Activated B cell treated with CpG ODN at 0.5 μM for 24 hours (primary cell): ENCODE measurements around the gene ARHGEF28. TPM values are rescaled to one million over a fixed set of nuclear protein-coding genes. Genes with fewer than 3 reads are reported as not detected.

Experiments
- ATAC-seq: fragments of 200-7000 bp; cut with Tn5 transposase; one replicate; pipeline ENCODE4 v1.10.0; 2021; ENCODE audit warnings: low read depth, mild to moderate bottlenecking, moderate library complexity
- CTCF ChIA-PET: fragments of 350-600 bp; sonication (Branson Sonifier 250); formaldehyde crosslinking; loops from one replicate; lab custom pipeline; 2021; ENCODE audit warnings: antibody characterized with exemption; lab: Charles Lee
- POLR2A ChIA-PET: fragments of 350-600 bp; sonication (Branson Sonifier 250); formaldehyde crosslinking; loops from one replicate; lab custom pipeline; 2021; ENCODE audit warnings: antibody characterized with exemption; lab: Charles Lee
- DNase-seq: peaks from one replicate; pipeline ENCODE4 v3.0.0; 2022
- H3K27ac Mint-ChIP-seq: one replicate; pipeline ENCODE4 v1.8.0; 2020; ENCODE audit warnings: mixed read lengths
- H3K27me3 Mint-ChIP-seq: one replicate; pipeline ENCODE4 v1.8.0; 2021; ENCODE audit warnings: mixed read lengths
- H3K36me3 Mint-ChIP-seq: one replicate; pipeline ENCODE4 v1.8.0; 2021; ENCODE audit warnings: low read depth, mixed read lengths
- H3K4me1 Mint-ChIP-seq: one replicate; pipeline ENCODE4 v1.8.0; 2021; ENCODE audit warnings: mixed read lengths
- H3K4me3 Mint-ChIP-seq: one replicate; pipeline ENCODE4 v1.8.0; 2020; ENCODE audit warnings: mild to moderate bottlenecking, mixed read lengths
- H3K9me3 Mint-ChIP-seq: one replicate; pipeline ENCODE4 v1.8.0; 2020; ENCODE audit warnings: mixed read lengths
- intact Hi-C: fragments of 100-400 bp; cut with micrococcal nuclease; formaldehyde crosslinking; loops from one replicate; pipeline ENCODE4 v1.15.1; 2024
- total RNA-seq: library from RNA; stranded (reverse); gene quantifications from 2 replicates; pipeline ENCODE4 v1.2.3, GENCODE V29; 2022
- TF ChIP-seq, protein P1 (sequence below): fragments of 200-600 bp; IDR thresholded peaks from one replicate; pipeline ENCODE4 v1.8.0; 2022; ENCODE audit warnings: antibody characterized with exemption, mild to moderate bottlenecking

Gene ARHGEF28
- total RNA-seq, 1 donor from 2014 or later = not detected

DNA sequence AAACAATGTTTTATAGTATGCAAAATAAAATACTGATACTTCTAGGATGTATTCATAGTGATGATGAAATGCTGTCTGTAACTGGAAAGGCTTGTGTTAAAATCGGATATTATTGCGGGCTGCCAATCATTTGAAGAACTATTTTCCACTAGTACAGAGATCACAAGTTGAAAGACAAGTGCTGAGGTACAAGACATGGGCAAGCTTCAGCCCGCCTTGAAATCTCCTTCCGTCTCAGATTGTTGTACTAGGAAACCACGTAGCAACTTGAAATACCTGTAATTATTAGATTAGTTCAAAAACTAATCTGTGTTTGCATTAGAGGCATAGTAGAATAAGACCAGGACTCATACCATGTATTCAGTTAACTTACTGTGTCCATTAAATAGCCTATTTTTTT, 218.2 kb downstream of the ARHGEF28 start:
- H3K36me3 Mint-ChIP-seq = no peaks in the 10 kb centered on the region
- TF ChIP-seq, protein P1, sequence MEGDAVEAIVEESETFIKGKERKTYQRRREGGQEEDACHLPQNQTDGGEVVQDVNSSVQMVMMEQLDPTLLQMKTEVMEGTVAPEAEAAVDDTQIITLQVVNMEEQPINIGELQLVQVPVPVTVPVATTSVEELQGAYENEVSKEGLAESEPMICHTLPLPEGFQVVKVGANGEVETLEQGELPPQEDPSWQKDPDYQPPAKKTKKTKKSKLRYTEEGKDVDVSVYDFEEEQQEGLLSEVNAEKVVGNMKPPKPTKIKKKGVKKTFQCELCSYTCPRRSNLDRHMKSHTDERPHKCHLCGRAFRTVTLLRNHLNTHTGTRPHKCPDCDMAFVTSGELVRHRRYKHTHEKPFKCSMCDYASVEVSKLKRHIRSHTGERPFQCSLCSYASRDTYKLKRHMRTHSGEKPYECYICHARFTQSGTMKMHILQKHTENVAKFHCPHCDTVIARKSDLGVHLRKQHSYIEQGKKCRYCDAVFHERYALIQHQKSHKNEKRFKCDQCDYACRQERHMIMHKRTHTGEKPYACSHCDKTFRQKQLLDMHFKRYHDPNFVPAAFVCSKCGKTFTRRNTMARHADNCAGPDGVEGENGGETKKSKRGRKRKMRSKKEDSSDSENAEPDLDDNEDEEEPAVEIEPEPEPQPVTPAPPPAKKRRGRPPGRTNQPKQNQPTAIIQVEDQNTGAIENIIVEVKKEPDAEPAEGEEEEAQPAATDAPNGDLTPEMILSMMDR = no peak
- intact Hi-C loops = no loop called here
- DNase-seq (no peak), ATAC-seq (no peak)
- no peaks in the 10 kb centered on the region for H3K9me3 Mint-ChIP-seq
- POLR2A ChIA-PET = no interaction called here
- no peaks in the 10 kb centered on the region for H3K4me1 Mint-ChIP-seq
- peaks cover 2% of the 10 kb centered on the region for H3K27me3 Mint-ChIP-seq
- CTCF ChIA-PET = no interaction called here
- H3K27ac Mint-ChIP-seq = no peak overlapping the region
- H3K4me3 Mint-ChIP-seq = no peak overlapping the region

DNA sequence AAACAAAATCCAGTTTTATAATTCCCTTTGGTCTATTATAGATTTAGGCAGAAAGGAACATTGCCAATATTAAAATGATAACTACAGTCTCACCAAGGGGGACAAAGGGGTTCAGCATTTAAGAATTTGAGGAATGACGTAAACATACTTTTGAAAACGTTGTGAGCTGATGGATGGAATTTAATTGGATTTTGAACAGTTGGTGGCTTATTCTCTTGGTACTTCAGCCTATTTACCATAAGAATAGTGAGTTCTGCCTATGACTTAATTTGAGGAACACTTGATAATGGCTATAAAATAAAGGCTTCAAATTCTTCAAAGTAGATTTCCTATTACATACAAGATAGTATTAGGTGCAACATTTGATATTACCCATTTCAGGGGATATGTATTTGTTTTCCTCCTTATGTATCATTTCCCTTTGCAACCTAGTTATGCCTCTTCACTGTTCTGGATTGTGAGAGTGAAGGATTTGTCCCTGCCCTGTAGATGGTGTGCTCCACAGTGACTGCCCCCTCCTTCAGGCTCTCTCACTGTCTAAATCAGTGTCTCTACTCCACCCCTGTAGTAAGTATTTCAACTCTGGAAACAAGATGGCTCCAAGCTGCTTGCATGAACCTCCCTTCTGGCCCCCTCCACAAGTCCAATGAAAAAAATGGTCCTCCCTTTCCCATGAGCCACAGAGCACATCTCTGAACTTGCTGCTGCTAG, 225.6 kb downstream of the ARHGEF28 start:
- POLR2A ChIA-PET = no interaction called here
- DNase-seq = no peak

DNA sequence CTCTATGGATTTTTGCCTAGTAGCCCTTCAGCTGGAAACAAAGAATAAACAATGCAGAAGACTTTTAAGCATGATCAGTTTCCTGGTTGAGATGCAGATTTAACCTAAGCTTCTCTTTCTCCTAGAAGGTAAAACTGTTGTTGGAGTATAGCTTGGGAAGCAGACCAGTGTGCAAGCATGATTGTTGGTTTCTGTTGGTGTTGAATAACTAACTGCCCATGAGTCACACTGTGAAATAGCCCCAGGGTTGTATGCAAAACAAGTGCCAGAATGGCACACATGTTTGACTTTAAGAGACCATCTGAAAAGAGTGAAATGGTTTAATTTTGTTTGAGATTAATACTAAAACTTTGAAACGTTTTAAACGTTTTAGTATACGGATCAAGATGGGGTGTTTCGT, 227.1 kb downstream of the ARHGEF28 start:
- ChIA-PET POLR2A (no interaction called here), CTCF (no interaction called here)
- intact Hi-C loops = no loop called here
- DNase-seq (no peak), ATAC-seq (no peak)
- Mint-ChIP-seq H3K27ac (no peak overlapping the region), H3K9me3 (no peaks in the 10 kb centered on the region), H3K36me3 (no peaks in the 10 kb centered on the region), H3K27me3 (peaks cover 3% of the 10 kb centered on the region), H3K4me1 (no peaks in the 10 kb centered on the region), H3K4me3 (no peak overlapping the region)
- TF ChIP-seq, protein P1 = no peak

More for the DNA sequence above, 225.6 kb downstream of the ARHGEF28 start:
- no peak overlapping the region for H3K4me3 Mint-ChIP-seq
- H3K27ac Mint-ChIP-seq = no peak overlapping the region
- CTCF ChIA-PET = no interaction called here
- intact Hi-C loops = no loop called here
- TF ChIP-seq, protein P1 = no peak
- peaks cover 3% of the 10 kb centered on the region for H3K27me3 Mint-ChIP-seq
- no peaks in the 10 kb centered on the region for H3K4me1 Mint-ChIP-seq
- ATAC-seq = no peak
- no peaks in the 10 kb centered on the region for H3K9me3 Mint-ChIP-seq
- H3K36me3 Mint-ChIP-seq = no peaks in the 10 kb centered on the region

DNA sequence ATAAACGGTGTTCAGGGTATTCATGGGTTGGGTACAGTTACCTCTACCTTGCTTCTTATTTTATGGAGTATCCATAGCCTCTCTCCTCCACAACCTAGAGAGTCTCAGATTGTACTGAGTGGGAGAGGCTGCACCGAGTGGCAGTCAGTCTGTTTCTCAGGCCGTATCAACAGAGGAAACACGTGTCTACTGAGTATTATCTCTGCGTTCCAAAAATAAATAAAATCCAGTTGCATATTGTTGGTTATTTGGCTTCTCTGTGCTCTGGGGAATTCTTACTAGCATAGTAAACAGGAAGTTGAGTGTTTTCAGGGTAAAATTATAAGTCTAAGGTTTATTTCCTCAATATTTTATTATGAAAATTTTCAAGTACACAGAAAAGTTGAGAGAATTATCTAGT, 231.0 kb downstream of the ARHGEF28 start:
- H3K4me1 Mint-ChIP-seq = no peaks in the 10 kb centered on the region
- TF ChIP-seq, protein P1 = no peak
- intact Hi-C loops = no loop called here
- H3K4me3 Mint-ChIP-seq = no peak overlapping the region
- H3K27ac Mint-ChIP-seq = no peak overlapping the region
- no peak for ATAC-seq
- POLR2A ChIA-PET = no interaction called here
- CTCF ChIA-PET = no interaction called here
- H3K9me3 Mint-ChIP-seq = no peaks in the 10 kb centered on the region
- H3K27me3 Mint-ChIP-seq = peaks cover 3% of the 10 kb centered on the region
- H3K36me3 Mint-ChIP-seq = no peaks in the 10 kb centered on the region
- DNase-seq = no peak

DNA sequence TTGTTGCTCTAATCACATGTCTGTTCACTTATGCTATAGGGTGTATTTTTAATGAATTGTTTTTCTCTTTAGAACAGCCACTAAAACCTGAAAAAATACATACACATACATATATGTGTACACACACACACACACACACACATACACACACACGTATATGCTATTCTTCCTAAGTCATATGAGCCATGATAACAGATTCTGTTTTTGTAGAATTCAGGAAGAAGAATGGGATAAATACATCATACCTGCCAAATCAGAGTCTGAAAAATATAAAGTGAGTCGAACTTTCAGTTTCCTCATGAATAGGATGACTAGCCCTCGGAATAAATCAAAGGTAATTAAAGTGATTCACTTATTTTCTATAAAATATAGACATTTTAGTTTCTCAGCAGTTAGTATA, 231.4 kb downstream of the ARHGEF28 start:
- ATAC-seq = no peak
- no peaks in the 10 kb centered on the region for H3K4me1 Mint-ChIP-seq
- no peaks in the 10 kb centered on the region for H3K9me3 Mint-ChIP-seq
- no peaks in the 10 kb centered on the region for H3K36me3 Mint-ChIP-seq
- ChIA-PET CTCF (no interaction called here), POLR2A (no interaction called here)
- H3K4me3 Mint-ChIP-seq = no peak overlapping the region
- intact Hi-C loops = no loop called here
- H3K27me3 Mint-ChIP-seq = peaks cover 3% of the 10 kb centered on the region
- no peak for DNase-seq
- H3K27ac Mint-ChIP-seq = no peak overlapping the region
- TF ChIP-seq, protein P1 = no peak
